SIG-M5 treated with dmso at 0.1 percent for 504 hours (cell line): ENCODE measurements around the gene PTK6.

Experiments
- DNase-seq: peaks from one replicate; lab custom pipeline; 2025; ENCODE audit not compliant: unreplicated experiment; lab: John Stamatoyannopoulos, UW

The PTK6 gene

DNA sequence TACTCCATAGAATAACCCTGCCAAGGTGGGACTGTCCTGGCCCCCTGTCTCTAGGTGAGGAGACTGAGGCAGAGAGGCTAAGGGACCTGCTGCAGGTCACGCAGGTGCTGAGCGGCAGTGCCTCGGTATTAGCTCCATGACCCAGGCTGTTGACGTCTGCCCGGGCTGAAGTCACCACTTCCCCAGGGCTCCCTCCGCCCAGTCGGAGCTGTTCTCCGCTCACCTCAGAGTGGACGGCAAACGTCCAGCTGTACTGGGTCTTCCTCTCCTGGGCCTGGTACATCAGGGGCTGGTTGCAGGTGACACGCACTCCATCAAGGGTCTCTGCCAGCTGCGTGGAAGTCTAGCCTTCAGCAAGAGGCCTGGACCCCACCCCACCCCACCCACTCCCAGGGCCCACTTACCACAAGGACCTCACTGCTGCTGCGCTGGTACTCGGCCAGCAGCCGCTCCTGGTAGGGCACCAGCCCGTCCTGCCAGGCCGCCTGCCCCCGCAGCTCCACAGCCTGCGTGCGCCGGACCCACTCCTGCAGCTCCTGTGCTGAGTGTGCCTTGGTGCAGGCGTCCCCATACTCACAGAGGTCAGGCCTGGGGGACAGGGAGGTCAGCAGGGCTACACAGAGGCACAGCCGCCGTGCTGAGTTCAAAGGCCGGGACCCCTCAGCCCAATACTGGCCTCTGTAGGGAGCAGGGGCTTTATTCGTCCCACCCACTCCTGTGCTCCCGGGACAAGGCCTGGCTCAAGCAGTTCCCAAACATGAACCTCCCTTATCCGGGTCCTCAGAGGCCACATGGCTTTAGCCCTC, 33.3 kb upstream of the PTK6 start:
- DNase-seq: no peak

- DNase-seq: no peak
Observed at GRCh38 chr20:63568986-63569949, 32.1 kb upstream of the PTK6 start.

- no peak for DNase-seq
Observed at GRCh38 chr20:63568170-63568981, 31.2 kb upstream of the PTK6 start.

DNA sequence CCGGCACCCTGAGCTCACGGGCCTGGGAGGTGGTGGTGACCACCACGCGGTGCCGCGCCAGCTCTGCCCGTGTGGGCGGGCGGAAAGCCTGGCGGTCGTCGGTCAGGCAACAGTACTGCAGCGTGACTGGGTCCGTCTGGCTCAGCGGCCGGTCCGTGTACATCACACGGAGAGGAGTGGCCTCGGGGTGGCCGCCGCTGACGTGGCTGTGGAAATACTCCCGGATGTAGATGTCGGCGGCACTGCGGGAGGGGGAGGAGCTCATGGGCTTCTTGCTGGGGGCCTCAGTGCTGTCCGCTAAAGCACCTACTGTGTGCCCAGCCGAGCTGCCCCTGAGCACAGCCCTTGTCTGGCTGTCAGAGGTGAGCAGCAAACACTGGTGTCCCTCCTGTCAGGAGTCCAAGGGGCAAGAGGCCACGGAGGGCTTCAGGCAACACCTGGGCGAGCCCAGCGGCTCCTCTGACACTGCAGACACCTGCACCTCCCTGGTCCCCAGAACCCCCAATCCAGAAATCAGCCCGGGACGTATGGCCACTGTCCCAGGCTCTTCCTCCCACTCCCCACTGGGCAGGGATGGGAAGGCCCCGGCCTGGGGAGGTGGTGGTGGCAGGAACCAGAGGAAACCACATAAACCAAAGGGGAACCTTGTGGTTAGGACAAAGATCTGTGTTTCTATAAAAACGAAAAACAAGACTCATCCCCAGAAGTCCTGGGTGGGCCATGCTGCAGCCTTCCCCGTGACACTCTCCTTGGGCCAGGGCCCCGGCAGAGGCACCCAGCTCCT, 30.4 kb upstream of the PTK6 start:
- peak; percentile 62 for DNase-seq

DNA sequence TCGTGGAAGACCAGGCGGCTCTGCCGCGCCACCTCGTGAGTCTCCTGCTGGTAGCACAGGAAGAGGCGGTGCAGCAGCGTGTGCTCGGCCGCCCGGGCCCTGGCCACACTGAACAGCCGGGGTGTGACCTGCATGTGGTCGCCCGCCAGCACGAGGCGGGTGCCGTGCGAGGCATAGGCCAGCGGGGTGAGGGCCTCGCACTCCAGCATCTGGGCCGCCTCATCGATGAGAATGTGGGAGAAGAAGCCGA, 29.9 kb upstream of the PTK6 start:
- DNase-seq: no peak

- no peak for DNase-seq
Observed at GRCh38 chr20:63566395-63567135, 29.4 kb upstream of the PTK6 start.

DNA sequence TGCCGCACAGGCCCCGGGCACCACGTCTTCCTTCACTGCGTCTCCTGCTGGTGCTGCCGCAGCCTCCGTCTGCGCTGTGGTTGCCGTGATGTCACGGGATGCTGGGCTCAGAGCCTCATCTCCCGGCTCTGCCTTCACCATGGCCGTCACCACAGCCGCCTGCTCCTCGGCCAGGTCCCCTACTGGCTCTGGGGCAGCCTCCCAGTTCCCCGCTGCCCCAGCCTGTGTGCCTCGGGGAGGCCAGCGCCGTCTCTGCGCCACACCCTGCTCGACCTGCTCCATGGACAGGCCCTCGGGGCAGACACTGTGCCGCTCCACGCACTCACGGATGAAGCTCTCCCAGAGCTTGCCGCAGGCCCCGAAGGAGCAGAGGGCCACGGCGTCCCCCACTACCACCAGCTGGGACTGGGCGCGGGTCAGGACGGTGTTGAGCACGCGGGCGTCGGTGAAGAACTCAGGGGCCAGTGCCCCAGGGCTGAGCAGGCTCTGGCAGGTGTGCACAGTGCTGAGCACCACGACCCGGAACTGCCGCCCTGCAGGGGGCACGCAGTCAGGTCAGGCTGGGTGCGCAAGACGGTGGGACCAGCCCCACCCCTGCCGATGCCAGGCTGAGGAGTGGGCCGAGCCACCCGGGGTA, 28.6 kb upstream of the PTK6 start:
- no peak for DNase-seq

DNA sequence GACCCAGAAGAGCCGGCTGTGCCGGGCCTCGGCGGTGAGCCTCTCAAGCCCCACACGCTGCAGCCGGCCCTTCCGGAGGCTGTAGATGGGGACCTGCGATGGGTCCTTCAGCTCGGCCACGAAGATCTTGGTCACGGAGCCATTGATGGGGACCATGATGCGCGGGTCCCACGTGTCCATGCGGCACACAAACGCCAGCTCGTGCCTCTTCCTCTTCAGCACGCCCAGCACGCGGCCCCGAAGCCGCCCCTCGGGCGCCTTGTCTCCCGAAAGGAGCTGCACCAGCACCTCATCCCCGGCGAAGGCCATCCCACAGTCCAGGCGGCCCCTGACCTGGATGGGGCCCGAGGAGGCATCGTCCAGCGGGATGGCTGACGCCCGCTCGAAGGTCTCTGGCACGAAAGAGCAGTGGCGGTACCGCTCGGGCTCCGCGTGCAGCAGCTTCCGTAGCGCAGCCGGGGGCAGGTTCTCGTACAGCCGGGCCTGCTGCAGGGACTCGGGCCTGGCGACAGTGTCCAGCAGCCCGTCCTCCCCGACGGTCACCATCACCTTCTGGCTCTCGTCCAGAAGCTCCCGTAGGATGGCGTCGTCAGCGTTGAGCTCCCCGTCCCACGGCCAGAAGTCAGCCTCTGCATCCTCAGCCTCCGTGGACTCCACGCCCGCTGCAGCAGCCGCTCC, 28.0 kb upstream of the PTK6 start:
- DNase-seq: no peak

GRCh38 chr20:63564036-63564810, 27.0 kb upstream of the PTK6 start:
- no peak for DNase-seq

DNA sequence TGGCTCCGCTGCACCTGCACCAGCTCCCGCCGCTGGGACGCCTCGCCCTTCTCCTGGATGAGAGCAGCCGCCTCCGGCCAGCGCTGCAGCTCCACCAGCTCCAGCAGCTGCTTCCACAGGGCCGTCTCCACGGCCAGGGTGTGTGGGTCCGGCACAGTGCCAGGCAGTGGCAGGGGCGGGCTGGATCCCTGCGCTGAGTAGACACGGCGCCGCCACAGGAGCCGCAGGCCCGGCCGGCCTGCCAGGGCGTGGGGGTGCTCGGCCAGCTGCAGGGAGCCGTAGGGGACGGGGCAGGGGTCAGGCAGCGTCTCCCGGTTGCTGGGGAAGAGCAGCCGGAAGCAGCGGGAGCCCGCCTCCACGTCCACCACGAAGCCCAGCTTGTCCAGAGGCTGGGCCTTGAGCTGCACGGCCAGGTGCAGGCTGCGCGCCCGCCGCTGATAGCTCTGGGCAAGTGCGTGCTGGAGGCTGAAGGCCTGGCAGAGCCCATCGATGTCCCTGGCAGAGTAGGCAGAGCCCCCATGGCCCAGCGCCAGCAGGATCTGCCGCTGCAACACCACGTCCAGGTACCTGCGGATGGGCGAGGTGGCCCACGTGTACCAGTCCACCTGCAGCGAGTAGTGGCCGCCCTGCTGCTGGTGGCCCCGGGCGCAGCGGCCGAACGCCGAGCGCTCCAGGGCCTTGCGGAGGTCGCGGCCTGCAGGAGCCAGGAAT, 26.2 kb upstream of the PTK6 start:
- DNase-seq: no peak

DNA sequence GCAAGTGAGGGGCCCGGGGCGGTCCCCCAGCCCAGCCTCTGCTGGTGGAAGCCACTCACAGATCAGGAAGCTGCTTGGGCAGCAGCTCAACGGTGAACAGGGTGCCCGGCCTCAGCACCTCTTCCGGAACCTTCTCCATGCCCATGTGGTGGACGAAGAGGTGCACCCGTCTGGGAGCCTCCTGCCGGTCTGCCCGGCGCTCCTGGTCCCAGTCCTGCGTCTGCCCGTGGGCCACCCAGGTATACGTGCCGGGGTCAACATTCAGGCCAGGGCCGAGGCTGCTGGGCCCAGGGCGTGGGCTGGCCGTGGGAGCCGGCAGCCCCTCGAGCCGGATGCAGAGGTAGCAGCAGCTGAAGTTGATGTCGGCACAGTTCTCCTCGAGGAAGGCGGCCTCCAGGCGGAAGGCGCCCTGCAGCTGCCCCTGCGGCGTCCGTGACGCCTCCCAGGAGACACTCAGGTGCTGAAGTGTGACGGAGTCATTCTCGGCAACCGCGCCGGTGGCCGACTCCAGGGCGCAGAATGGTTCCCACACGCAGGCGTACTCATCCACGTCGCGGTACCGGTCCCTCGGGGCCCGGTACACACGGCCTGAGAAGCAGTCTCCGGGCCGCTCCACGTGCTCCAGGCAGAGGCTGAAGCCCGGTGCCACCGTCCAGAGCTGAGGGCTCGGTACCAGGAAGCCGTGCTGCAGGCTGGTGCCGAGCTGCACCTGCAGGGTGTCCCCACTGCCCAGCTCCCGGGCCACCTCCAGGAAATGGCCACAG, 25.5 kb upstream of the PTK6 start:
- DNase-seq: no peak

DNA sequence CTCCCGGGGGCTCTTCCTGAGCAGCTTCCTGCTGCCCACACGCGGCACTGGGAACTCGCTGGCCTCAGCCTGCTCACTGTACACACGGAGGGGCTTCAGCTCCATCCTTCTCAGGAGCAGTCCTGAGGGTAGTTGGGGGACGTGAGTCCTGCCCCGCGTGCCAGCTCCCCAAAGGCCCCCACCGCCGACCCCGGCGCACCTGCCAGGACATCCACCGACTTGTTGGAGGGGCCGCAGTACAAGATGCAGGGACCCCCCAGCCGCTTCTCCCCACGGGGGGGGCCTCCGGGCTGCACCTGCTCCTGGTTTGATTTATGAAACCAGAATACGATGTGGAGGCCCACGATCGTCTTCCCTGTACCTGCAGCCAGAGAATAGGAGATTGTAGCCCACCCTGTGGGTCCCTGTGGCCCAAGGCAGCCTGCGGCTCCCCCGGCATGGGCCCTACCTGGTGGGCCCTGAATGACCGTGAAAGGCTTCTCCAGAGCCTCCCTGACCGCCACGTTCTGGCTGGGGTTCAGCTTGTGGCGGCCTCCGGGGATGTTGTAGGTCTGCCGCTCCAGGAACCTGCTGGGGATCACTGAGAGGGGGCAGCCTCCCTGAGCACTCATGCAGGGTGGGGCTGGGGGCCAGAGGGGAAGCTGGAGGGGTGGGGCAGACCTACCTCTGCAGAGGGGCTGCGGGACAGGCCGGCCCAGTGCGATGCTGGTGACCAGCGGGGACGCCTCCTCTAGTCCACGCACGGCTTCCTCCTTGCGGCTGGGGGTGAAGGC, 24.6 kb upstream of the PTK6 start:
- no peak for DNase-seq

DNA sequence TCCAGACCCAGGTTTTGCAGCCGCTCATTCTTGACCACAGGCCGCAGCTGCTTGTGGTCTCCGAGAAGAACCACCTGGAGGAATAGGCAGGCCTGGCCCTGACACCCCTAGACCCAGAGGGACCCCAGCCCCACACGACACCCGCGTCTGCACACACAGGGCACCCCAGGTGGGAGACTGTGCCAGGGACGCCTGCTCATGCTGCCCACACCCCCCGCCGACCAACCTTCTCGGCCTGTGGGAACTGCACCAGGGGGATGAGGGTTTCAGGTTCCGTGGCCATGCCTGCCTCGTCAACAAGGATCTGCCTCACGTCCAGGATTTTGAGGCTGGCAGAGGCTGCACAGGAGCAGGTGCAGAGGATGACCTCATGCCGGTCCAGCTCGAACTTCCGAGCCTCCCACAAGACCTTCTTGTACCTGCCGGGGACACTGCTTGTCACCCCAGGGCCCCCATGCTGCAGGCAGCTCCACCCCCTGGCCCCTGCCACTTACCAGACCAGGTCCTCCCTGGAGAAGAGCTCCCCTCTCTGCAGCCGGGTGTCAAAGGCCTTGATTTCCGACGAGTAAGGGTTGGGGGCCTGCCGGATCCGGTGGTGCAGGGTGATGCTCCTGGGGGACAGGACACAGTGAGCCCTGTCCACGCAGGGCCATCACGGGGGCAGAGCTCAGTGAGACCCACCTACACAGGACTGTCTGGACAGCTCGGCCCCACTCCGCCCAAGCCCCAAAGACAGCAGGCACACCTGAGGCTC, 23.9 kb upstream of the PTK6 start:
- no peak for DNase-seq

DNA sequence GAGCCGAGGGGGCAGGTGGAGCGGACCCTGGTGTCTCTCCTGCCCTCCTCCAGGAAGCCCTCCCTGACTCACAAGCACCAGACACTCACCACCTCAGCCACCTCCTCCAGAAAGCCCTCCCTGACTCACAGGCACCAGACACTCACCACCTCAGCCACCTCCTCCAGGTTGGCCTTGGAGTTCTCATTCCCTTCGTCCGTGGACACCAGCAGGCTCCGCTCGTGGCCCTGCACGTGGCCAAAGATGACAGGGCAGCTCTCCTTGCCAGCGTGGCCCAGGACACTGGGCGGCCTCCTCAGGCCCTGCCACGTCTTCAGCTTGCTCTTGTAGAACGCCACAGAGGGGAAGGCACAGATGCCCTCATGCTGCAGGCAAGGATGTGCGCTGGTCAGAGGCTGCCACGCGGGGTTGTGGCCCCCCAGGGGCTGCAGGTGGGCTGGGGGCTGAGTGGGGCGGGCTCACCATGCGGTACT, 23.2 kb upstream of the PTK6 start:
- no peak for DNase-seq
